ENCODE results near the gene KREMEN2. TPM values are rescaled to one million over a fixed set of nuclear protein-coding genes. Genes with fewer than 3 reads are reported as not detected.

The KREMEN2 gene
- total and polyA plus RNA-seq, 2 of the 8 experiments (the other 6 are each of a cell fraction or from before 2014, with no cell fraction given) = 6.6 to 7.0 TPM

DNA sequence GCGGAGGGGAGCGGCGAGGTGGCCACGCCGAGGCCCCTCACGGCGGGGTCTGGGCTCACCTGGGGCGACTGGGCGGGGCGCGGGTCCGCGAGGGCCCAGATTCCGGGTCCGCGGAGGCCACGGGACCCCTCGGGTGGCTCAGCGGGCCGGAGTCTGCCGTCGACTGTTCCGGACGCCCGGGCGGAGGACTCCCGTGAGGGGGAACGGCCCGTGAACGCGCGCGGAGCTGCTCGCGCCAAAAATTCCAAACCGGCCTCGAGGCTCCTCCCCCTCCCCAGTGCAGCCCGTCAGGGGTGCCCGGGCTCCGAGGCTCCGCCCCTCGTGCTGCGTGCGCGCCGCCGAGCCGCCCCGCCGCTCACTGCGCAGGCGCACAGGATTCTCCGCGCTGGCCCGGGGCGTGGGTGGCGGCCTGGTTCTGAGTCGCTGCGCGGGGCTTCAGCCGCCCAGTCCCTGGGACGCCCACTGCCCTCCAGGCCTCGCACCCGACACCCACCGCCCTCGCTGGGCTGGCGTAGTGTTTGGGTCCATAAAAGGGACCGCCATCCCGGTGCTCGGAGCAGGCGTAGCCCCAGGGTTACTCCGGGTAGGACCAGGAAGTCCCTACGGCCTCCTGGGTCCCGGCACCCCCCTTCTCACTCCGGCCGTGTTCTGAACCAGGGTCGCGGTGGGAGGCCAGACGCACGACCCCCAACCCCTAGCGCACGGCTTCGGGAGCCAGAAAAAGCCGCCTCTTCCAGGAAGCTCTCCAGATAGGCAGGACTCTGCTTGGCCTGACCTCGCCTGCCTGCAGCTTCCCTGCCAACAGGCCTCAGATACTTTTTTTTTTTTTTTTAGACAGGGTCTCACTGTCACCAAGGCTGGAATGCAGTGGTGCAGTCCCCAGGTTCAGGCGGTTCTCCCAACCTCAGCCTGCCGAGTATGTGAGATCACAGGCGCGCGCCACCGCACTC lies 16.4 kb downstream of the KREMEN2 start, which contains the start of gene PKMYT1:
TSS of gene PKMYT1 (minus strand) at position 220 of the 950 bp plus-strand sequence. CDS start 789 bp downstream, outside the sequence.
- DNase-seq (ENCODE audit: low read depth in 1 of 2, low spot score in 2 of 2) = peak in 1 of 2 experiments; percentile 95
- Histone ChIP-seq H2BK20ac (ENCODE audit: low read length) (no peak within 1 kb of the TSS), H3K4me3 (ENCODE audit: extremely low read depth in 1 of 4, insufficient read depth in 2 of 4, low read depth in 3 of 4, low read length in 4 of 4) (peak within 1 kb of the TSS; percentile 68 to 79 (median 73)), H4K8ac (ENCODE audit: extremely low read depth, insufficient read depth, low read length) (peak within 1 kb of the TSS; percentile 98), H3K27me3 (replicated peaks in 1 of 4; ENCODE audit: control insufficient read depth in 3 of 4, extremely low read depth in 1 of 4, insufficient read depth in 3 of 4, low read length in 3 of 4) (no peaks in the 10 kb centered on the region; a peak in 1 of 7 replicates), H2BK120ac (replicated peaks; ENCODE audit: low read depth, low read length) (peak within 1 kb of the TSS; percentile 43), H3K9me3 (ENCODE audit: insufficient read depth in 2 of 2, low read depth in 1 of 2, low read length in 1 of 2) (no peaks in the 10 kb centered on the region), H2AK5ac (ENCODE audit: low read depth, low read length) (no peak within 1 kb of the TSS), H4K91ac (replicated peaks; ENCODE audit: insufficient read length, low read length) (peak within 1 kb of the TSS; percentile 99), H3K23me2 (ENCODE audit: low read depth, low read length) (peaks cover 12% of the 10 kb centered on the region; the same call in 1 of the 2 replicates), H4K20me1 (replicated peaks in 1 of 2; ENCODE audit: control insufficient read depth in 1 of 2, insufficient read depth in 2 of 2, low read length in 2 of 2) (peaks cover 10 to 21% of the 10 kb centered on the region in 2 experiments), H3K14ac (ENCODE audit: insufficient read length) (no peak within 1 kb of the TSS), H4K5ac (ENCODE audit: insufficient read length, low read depth, low read length) (peak within 1 kb of the TSS; percentile 100), H3K18ac (ENCODE audit: extremely low read depth, low read length) (peak within 1 kb of the TSS; percentile 96), H3K27ac (ENCODE audit: low read depth, low read length) (peak within 1 kb of the TSS; percentile 91), H2AFZ (ENCODE audit: low read length) (no peak within 1 kb of the TSS), H3K4me2 (ENCODE audit: insufficient read depth in 1 of 2, low read depth in 2 of 2, low read length in 2 of 2) (peak within 1 kb of the TSS; percentile 38 to 93), H2BK5ac (ENCODE audit: low read depth, low read length) (peak within 1 kb of the TSS; percentile 97), H3K79me1 (ENCODE audit: low read depth, low read length) (peaks cover 6% of the 10 kb centered on the region), H3K36me3 (ENCODE audit: control insufficient read depth in 2 of 4, insufficient read depth in 4 of 4, low read length in 3 of 4) (peaks cover 4 to 16% (median 9%) of the 10 kb centered on the region in 4 experiments; a peak in 5 of 8 replicates), H3K79me2 (ENCODE audit: control insufficient read depth in 1 of 2, insufficient read depth in 2 of 2, low read length in 2 of 2) (peaks cover 0 to 8% of the 10 kb centered on the region in 2 experiments; a peak in 2 of 4 replicates), H3K9ac (replicated peaks in 1 of 4; ENCODE audit: extremely low read depth in 1 of 4, low read depth in 3 of 4, low read length in 3 of 4) (peak within 1 kb of the TSS; percentile 57 to 93 (median 82); a peak in 6 of 7 replicates), H3K23ac (ENCODE audit: insufficient read length) (no peak within 1 kb of the TSS), H3K4me1 (replicated peaks in 1 of 4; ENCODE audit: control insufficient read depth in 3 of 4, insufficient read depth in 4 of 4, low read length in 3 of 4) (peaks cover 3 to 23% (median 14%) of the 10 kb centered on the region in 4 experiments), H2BK12ac (ENCODE audit: low read depth, low read length) (peak within 1 kb of the TSS; percentile 80), H3K56ac (replicated peaks; ENCODE audit: insufficient read length, low read depth, low read length) (peak within 1 kb of the TSS; percentile 95), H2BK15ac (ENCODE audit: low read length) (peak within 1 kb of the TSS; percentile 61; the same call in 1 of the 2 replicates), H3K4ac (replicated peaks; ENCODE audit: insufficient read length, low read depth, low read length) (peak within 1 kb of the TSS; percentile 81)
- ChIA-PET POLR2A (ENCODE audit: partially characterized antibody) (interaction anchor here (0.7 to 25.4 kb wide), 14 partner anchors 8 to 183 kb away, joined by 3 to 455 read pairs (median 6); partner anchors contain the start of genes CLDN6, CLDN9, HCFC1R1 and KREMEN2), CTCF (ENCODE audit: partially characterized antibody) (interaction anchor here (0.5 to 3.7 kb wide), 10 partner anchors 9 to 266 kb away, joined by 3 to 27 read pairs (median 6); partner anchors contain the start of genes CLDN6 and PAQR4)
- no peak for FAIRE-seq
- 5% methylated on average over 66 of the region's 91 CpGs; no CpG with 5 or more reads in 1 of the 2 experiments for WGBS, 2 experiments (ENCODE audit: extremely low coverage in 1 of 2, insufficient coverage in 1 of 2, insufficient read length in 1 of 2, insufficient replicate concordance in 2 of 2, low coverage in 1 of 2, low lambda C conversion rate in 2 of 2, missing lambda C conversion rate in 1 of 2)
- TF ChIP-seq SP1 (IDR thresholded peaks at IDR 0.05; ENCODE audit: low read depth, low read length) = no peak; the same call in 1 of the 2 replicates
- no peak for TF ChIP-seq HDAC6 (IDR thresholded peaks at IDR 0.05; ENCODE audit: low read depth, low read length)
- no peak for TF ChIP-seq CTBP2 (IDR thresholded peaks at IDR 0.05; ENCODE audit: borderline replicate concordance, insufficient read depth, insufficient read length, low read length)
- no peak for TF ChIP-seq JUN (IDR thresholded peaks at IDR 0.05; ENCODE audit: low read depth, low read length)
- TF ChIP-seq BACH1 (IDR thresholded peaks at IDR 0.05; ENCODE audit: low read length) = peak; percentile 74; the same call in 1 of the 2 replicates
- TF ChIP-seq SIN3A (conservative IDR thresholded peaks at IDR 0.05 in 1 of 2, IDR thresholded peaks at IDR 0.05 in 1 of 2; ENCODE audit: low read depth in 1 of 2, low read length in 2 of 2) = 0 out of 4 replicates have a peak, but pooled peaks of 1 of the 2 experiments have one; percentile 31
- no peak for TF ChIP-seq NANOG (IDR thresholded peaks at IDR 0.05; ENCODE audit: insufficient read depth, low read depth, low read length, poor library complexity, severe bottlenecking)
- TF ChIP-seq YY1 (IDR thresholded peaks at IDR 0.05; ENCODE audit: low read depth, low read length) = no peak
- TF ChIP-seq, protein P1, sequence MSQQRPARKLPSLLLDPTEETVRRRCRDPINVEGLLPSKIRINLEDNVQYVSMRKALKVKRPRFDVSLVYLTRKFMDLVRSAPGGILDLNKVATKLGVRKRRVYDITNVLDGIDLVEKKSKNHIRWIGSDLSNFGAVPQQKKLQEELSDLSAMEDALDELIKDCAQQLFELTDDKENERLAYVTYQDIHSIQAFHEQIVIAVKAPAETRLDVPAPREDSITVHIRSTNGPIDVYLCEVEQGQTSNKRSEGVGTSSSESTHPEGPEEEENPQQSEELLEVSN (IDR thresholded peaks at IDR 0.05) = peak; percentile 47
